GM19043 (cell line): ENCODE results near the gene SURF1.
A peak's percentile ranks its signal among the peaks of the same experiment; 100 is the strongest.
"Not testable (repeated sequence)": the region's sequence is repeated elsewhere in the genome, so short reads cannot be mapped to it uniquely, and the experiment has no call there.

Source experiments
- ATAC-seq: cut with Tn5 transposase; IDR thresholded peaks from one replicate; pipeline ENCODE4 v1.9.1; 2021; ENCODE audit warnings: low read depth; ENCODE audit not compliant: unreplicated experiment

SURF1 gene

DNA sequence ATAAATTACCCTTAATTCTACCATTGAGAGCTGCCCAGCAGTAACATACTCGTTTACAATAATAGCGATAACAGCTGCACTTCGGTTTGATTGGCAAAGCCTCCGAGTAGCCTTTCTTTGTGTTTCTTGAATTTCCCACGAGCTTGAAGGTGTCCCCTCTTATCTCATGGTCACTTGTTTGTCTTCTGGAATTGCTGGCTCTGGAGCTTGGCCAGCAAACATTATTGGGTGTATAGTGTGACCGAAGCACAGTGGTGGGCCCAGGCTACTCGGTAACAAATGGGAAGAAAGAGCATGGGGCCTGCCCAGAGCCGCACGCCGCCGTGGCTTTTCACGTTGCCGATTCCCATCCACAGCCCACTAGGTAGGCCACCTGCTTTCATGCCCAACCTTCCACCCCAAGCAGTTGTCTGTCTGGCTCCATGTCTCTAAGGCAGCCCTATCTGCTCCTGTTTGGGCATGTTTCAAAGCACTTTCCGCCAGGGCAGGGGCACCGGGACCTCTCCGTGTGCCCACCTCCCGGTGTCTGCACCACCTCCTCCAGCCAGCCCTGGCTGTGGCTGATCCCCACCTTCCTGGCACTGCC, 28.5 kb upstream of the SURF1 start:
- ATAC-seq = no peak

DNA sequence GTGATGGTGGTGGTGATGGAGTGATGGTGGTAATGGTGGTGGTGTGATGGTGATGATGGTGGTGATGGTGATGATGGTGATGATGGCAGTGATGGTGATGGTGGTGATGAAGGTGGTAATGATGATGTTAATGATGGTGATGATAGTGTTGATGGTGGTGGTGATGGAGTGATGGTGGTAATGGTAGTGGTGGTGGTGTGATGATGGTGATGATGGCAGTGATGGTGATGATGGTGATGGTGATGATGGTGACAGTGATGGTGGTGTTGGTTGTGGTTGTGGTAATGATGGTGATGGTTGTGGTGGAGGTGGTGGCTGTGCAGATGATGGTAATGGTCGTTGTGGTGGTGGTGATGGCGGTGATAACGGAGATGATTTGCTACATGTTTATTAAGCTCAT, 27.2 kb upstream of the SURF1 start:
- no peak for ATAC-seq

GRCh38 chr9:133382507-133383141, 26.3 kb upstream of the SURF1 start:
- no peak for ATAC-seq

- no peak for ATAC-seq
These were observed 24.4 kb upstream of the SURF1 start for GRCh38 chr9:133380734-133381133.

GRCh38 chr9:133379153-133380086, 23.1 kb upstream of the SURF1 start:
- ATAC-seq = no peak

- no peak for ATAC-seq
These were observed 22.2 kb upstream of the SURF1 start for GRCh38 chr9:133378408-133378962.

DNA sequence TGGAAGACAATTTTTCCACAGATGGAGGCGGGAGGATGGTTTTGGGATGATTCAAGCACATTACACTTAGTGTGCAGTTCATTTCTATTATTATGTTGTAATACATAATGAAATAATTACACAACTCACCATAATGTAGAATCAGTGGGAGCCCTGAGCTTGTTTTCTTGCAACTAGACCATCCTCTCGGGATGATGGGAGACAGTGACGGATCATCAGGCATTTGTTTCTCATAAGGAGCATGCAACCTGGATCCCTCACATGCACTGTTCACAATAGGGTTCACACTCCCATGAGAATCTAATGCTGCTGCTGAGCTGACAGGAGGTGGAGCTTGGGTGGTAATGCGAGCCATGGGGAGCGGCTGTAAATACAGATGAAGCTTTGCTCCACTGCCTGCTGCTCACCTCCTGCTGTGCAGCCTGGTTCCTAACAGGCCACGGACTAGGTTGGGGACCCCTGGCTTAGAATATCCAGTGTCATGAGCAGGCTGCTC, 21.5 kb upstream of the SURF1 start:
- no peak for ATAC-seq

DNA sequence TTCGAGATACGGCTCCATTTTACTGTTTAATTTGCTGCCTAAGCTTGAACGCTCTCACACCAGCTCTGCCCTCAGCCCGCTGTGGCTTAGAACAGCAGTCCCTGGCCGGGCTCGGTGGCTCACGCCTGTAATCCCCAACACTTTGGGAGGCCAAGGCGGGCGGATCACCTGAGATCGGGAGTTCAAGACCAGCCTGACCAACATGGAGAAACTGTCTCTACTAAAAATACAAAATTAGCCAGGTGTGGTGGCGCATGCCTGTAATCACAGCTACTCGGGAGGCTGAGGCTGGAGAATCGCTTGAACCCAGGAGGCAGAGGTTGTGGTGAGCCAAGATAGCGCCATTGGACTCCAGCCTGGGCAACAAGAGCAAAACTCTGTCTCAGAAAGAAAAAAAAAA, 21.0 kb upstream of the SURF1 start:
- ATAC-seq = not testable (repeated sequence)

- ATAC-seq = peak; percentile 94
These were observed 19.7 kb upstream of the SURF1 start, which contains the start of the genes STKLD1 and SURF4 for GRCh38 chr9:133375724-133376654. TSS of gene STKLD1 (plus strand) at chr9:133376366. CDS start at chr9:133376474, 108 bp downstream. TSS of gene SURF4 (minus strand) at chr9:133376060. CDS start at chr9:133375969, 91 bp downstream.

DNA sequence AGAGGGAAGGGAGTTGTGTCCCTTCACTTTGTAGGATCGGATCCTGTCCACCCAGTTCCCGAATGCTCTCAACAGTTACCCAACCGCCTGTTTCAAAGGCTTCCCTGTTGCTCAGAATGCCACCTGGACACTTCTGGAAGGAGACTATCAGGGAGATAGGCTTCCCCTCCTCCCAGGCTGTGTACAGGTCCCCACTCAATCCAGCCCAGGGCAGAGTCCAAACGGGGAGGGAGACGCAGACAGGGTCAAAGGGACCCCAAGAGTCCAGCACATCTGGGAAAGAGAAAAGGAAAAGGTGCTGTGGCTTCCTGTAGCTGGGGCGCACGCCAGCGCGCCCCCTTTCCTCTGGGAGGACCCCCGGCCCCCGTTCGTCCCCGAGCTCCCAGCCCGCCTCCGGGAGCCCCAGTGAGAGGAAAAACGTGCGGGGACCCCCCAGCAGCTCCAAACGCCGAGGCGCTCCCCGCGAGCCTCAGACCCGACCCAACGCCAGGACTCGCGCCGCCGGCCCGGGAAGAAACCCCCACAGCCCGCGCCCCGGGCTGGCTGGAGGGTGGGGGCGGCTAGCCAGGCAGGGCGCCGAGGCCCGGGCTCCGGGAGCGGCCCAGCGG, 18.9 kb upstream of the SURF1 start:
- ATAC-seq = no peak

DNA sequence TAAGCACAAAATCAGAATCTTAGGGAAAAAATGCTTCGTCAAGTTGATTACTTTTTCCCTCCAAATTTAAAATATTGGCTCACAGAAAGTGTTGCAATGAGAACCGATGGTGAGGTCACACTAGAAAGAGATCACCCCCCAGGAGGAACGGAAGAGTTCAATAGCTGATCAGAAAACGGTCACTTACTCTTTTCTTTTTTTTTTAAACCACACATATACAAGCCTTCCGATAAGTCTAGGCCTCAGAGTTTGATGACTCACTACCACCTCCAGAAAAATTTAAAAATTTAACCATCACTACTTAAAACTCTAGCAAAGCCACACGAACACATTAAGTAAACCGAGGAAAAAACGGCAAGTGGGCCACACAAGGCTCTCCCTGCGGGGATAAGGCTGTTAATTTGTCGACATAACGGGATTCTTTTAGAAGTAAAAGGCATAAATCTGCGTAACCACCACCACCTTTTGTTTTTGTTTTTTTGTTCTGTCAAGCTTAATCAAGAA, 18.4 kb upstream of the SURF1 start:
- no peak for ATAC-seq

DNA sequence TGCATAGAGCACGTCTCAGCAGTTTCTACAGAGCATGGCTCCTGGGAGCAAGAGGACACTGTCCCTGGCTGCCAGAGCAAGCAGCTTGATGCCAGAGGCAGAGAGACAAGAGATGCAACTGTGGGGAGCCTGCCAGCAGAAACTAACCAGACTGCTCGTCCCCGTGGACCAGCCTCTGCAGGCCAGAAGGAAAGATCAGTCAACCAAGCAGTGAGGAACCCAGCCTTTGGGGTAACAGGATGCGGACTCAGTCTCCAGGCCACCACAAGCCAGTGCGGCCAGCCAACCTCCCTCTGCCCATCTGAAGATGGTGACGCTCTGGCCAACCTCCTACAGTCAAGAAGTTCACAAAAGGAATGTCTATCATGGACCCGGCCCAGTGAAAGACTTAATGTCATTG, 15.9 kb upstream of the SURF1 start:
- no peak for ATAC-seq

GRCh38 chr9:133371261-133371711, 15.0 kb upstream of the SURF1 start:
- no peak for ATAC-seq

- no peak for ATAC-seq
These were observed 14.4 kb upstream of the SURF1 start for GRCh38 chr9:133370685-133371084.

GRCh38 chr9:133369933-133370332, 13.6 kb upstream of the SURF1 start:
- ATAC-seq = no peak

- no peak for ATAC-seq
These were observed 13.1 kb upstream of the SURF1 start for GRCh38 chr9:133369422-133369821.

- ATAC-seq = no peak
These were observed 12.1 kb upstream of the SURF1 start for GRCh38 chr9:133368249-133368881.

DNA sequence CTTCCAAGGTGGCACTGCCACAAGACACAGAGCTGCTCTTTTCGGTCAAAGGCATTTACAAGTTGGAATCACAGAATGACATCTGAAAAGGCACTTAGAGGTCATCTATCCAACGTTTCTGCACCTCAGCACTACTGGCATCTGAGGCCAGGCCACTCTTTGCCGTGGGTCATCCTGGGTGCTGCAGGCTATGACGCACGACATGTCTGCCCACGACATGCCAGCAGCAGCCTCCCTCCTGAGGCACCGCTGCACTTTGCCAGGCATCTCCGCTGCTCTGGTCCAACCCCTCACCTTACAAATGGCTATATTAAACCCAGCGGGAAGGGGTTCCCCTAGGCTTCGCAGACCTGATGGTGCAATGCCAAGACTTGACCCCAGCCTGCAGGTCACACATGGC, 11.5 kb upstream of the SURF1 start:
- ATAC-seq = no peak

DNA sequence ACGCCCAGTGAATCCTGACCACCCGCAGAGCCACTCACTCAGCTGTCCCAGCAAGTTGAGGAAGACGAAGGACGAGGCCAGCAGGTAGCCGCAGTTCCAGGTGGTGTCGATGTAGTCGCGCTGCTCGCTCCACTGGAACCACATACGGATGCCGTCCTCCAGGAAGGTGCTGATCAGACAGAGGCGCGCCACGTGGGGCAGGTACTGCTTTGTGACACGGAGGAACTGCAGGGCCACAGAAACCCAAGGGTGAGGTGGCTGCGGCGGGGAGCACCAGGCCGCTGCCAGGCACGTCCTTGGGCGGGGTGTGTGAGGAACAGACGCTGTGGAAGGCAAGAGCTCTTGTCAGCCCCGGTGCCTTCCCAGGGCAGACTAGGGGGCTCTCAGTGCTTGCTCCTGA, 10.9 kb upstream of the SURF1 start:
- ATAC-seq = no peak
